HG03521 (cell line): Measurements from ENCODE around the gene HLA-F.
A peak's percentile ranks its signal among the peaks of the same experiment; 100 is the strongest.

Experiments used
- ATAC-seq: cut with Tn5 transposase; IDR thresholded peaks from one replicate; pipeline ENCODE4 v1.9.1; 2021; ENCODE audit warnings: mild to moderate bottlenecking, moderate library complexity; ENCODE audit not compliant: unreplicated experiment

Gene HLA-F

GRCh38 chr6:29723666-29724588 is 693 bp downstream of the HLA-F start:
- ATAC-seq, result peak; percentile 36

GRCh38 chr6:29724937-29725869 is 2.0 kb downstream of the HLA-F start:
- no peak for ATAC-seq

- ATAC-seq, result no peak
These were observed 2.8 kb downstream of the HLA-F start for GRCh38 chr6:29726001-29726400.

GRCh38 chr6:29726571-29727194 is 3.4 kb downstream of the HLA-F start:
- no peak for ATAC-seq

GRCh38 chr6:29727637-29728036 is 4.4 kb downstream of the HLA-F start:
- no peak for ATAC-seq

- ATAC-seq, result no peak
These were observed 5.1 kb downstream of the HLA-F start for GRCh38 chr6:29728173-29728874.

GRCh38 chr6:29728875-29729270 is 5.6 kb downstream of the HLA-F start:
- ATAC-seq, result no peak

GRCh38 chr6:29729774-29730328 is 6.6 kb downstream of the HLA-F start:
- no peak for ATAC-seq

GRCh38 chr6:29730575-29731126 is 7.4 kb downstream of the HLA-F start:
- ATAC-seq, result no peak

GRCh38 chr6:29731281-29731680 is 8.0 kb downstream of the HLA-F start:
- no peak for ATAC-seq

- ATAC-seq, result no peak
These were observed 9.8 kb downstream of the HLA-F start for GRCh38 chr6:29733057-29733456.

GRCh38 chr6:29734046-29735018 is 11.1 kb downstream of the HLA-F start:
- ATAC-seq, result no peak

- no peak for ATAC-seq
These were observed 13.3 kb downstream of the HLA-F start for GRCh38 chr6:29736563-29736962.

GRCh38 chr6:29737707-29738630 is 14.7 kb downstream of the HLA-F start:
- no peak for ATAC-seq

GRCh38 chr6:29739136-29739881 is 16.1 kb downstream of the HLA-F start:
- no peak for ATAC-seq

GRCh38 chr6:29739882-29740261 is 16.6 kb downstream of the HLA-F start:
- no peak for ATAC-seq

- ATAC-seq, result no peak
These were observed 18.4 kb downstream of the HLA-F start for GRCh38 chr6:29741592-29741991.
